ENCODE measurements around the gene IL4I1.

Gene IL4I1

DNA sequence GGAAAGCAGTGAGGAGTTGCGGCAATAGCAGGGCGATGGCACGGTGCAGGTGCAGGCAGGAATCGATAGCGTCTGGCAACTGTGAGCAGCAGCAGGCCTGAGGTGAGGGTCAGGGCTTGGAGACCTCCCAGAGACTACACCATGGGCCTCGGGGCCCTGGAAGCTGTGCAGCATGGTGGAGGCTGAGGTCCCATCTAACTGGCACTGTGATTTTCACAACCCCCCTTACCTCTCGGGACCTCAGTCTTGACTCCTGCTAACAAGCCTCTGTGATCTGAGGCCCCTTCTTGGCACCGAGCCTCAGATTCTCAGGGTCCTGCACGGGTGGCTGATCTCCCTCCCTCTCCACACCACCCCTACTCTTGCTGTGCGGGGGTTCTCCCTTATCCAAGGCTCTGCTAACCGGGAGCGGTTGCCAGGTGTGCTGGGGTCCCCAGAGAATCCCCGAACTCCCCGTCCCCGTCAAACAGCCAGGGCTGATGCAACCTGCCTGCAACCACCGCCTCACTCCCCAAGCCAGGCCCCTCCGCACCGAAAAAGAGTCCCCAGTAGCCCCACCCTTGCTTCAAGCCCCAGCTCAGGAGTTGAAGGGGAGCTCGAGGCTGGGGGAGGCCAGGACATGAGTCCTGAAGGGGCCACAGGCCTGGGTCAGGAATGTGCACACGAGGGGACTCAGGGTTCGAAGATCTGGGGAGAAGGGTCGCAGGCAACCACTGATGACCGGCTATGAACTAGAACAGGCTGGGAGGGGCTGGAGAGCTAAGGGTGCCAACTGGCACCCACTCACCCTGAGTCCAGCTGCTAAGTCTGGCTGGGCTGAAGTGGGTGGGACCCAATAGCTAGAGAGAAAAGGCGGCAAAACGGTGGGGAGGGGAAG is 27.6 kb upstream of the IL4I1 start:
- no peak for DNase-seq (ENCODE audit: low read depth)

DNA sequence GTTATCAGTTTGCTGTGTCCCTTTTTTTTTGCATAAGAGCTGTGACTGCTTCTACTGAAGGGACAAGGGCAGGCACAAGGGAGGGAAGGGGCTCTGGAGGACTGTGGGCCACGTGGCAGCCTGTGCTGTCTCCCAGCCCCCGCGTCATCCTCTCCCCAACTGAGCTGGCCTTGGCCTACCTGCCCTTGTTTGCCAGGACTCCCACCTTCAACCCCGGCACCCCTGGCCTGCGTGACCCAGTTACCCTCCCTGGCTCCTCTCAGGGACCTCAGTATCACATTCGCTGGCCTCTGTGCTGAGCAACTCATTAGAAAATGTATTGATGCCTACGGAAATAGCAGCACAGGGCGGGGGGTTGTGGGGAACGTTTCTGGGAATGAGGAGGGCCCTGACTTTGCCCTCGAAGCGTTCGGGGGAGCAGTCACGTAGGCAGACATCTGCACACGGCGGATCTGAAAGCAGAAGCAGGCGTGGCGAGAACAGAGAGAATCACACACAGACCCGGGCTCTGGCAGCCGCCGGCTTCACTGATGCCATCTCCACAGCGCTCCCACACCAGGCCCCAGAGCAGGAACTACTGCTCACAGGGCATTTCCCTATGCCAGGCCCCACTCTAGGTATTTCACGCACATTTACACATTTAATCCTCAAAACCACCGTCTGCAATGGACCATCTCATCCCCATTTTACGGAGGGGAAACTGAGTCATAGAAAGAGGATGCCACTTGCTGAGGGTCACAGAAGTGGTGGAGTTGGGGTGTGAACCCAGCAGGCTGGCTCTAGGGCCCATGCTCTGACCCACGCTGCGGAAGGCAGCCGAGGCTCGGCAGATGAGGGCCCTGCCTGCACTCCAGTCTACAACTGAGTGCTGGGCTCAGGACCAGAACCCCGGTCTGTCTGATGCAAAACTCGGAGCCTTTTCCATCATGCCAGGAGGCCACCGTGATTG is 26.6 kb upstream of the IL4I1 start:
- no peak for DNase-seq (ENCODE audit: low read depth)

DNA sequence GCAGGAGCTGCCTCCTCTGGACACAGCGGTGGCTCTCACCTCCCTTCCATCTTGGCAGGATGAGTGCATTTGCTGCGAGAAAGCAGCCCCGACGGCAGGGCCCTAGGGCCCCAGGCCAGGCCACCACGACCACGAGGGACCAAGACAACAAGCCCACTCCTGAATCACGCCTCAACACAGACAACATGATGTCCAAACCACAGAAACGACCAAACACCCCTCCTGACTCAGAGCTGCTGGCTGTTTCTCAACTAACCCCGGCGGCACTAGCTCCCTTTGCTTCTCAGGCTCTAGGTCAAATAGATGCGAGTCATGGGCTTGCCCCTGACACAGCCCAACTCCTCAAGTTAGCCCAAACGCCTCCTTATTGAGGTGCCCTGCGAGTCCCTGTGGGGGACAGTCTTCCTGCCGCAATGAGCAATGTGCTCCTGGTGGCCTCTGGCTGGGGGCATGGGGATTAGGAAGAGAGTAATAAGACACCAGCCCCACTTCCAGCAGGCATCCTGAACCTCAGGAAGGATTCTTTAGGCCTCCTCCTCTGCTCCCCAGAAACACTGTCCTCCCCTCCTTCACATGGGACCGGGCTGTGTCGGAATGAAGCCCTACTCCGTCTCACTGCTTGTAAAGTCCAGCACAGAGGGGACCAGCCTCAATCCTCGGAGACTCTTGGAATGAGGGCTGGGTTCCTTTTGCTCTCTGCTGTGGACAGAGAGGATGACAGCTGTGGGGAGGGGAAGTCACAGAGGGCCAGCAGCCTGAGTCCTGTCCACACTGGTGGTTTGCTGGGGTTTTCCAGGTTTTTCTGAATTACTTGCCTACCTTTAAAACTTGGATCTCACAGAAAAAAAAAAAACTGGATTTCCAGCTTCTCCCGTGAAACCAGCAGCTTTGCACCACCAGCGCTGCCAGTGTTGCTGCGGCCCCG is 25.4 kb upstream of the IL4I1 start:
- no peak for DNase-seq (ENCODE audit: low read depth)

DNA sequence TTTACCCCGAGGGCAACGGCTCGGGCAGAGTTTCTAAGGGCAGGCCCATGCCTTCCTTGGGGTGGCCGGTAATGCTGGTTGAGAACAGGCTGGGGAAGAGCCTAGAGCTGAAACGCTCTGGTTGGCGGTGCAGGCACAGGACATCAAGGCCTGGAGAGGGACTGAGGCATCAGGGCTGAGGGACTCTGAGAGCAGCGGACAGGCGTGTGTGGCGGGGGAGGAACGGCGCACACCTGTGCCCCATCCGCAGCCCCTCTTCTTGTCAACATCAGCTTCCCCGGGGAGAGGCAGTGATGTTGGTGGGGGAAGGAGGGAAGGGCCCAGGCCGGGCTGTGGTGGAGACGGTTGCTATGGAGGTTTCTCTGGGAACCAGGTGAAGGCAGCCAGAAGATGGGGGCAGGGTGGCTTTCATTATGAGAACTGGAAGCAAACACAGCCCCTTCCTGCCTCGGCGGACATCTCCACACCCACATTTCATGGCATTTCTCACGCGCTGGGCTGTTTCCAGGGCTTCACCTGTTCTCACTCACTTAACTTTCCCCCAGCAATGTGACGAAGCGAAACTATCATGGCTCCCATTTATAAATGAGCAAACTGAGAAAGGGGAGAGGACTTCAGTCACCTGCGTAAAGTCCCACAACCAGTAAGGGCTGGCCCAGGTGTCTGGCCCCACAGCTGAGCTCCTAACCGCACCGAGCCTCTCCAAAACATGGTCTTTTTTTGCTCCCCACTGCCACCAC is 24.1 kb upstream of the IL4I1 start:
- no peak for DNase-seq (ENCODE audit: low read depth)

DNA sequence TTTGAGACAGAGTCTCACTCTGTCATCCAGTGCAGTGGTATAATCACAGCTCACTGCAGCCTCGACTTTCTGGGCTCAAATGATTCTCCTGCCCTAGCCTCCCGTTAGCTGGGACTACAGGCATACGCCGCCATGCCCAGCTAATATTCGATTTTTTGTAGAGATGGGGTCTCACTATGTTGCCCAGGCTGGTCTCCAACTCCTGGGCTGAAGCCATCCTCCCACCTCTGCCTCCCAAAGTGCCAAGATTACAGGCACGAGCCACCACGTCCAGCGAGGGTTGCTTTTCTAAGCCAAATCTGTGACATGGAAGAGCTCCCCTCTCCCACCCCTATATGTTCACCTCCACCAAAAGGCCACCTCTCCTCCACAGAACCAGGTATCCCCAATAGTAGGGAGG is 21.4 kb upstream of the IL4I1 start:
- no peak for DNase-seq (ENCODE audit: low read depth)

DNA sequence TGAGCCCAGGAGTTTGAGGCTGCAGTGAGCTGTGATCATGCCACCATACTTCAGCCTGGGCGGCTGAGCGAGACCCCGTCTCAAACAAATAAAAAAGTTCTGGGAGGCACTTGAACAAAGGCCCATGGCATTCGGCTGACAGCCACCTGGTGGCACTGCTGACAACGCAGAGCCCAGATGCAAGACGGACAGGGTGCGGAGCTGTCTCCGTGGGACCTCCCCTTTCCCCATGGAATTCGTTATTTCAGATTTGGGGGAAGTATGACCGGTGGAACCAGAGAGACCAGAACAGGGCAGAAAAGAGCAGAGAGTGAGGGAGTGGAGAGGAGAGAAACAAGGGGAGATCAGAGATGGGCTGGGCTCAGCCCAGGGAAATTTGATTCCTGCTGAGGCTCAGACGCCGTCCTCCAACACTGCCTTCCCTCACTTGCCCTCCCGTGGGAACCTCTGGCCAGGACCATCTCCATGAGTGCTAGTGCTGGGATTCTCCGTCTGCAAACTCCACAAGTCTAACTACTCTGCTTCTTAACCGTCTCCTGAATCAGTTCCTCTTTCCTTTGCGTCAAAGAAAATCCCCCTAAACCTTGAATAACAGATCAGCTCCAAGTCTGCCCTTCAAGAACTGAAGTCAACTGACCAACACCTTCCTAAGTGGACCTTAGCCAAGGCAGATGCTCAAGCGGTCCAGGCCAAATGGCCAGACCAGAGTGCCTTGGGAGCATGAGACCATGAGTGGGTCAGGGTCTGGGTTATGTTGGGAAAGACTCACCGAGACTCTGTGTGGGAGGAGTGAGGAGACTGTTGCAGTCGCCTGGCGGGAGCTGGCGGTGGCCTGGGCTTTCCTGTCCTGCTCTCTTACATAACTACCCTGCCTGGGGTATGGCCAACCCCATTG is 20.4 kb upstream of the IL4I1 start:
- DNase-seq (ENCODE audit: low read depth), result no peak

DNA sequence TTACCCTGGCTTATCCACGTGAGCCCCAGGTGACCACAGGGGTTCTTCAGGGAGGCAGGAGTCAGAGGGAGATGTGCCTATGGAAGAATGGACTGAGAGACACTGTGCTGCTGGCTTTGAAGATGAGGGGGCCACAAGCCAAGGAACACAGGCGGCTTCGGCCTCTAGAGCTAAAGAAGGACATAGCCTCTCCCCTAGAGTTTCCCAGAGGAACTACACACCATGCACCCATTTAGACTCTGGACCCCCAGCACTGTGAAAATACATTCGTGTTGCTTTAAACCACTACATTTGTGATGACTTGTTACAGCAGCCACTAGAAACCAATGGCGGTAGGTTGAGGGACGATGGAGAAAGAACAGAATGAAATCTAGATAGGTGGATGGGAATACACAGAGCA is 18.6 kb upstream of the IL4I1 start:
- no peak for DNase-seq (ENCODE audit: low read depth)

DNA sequence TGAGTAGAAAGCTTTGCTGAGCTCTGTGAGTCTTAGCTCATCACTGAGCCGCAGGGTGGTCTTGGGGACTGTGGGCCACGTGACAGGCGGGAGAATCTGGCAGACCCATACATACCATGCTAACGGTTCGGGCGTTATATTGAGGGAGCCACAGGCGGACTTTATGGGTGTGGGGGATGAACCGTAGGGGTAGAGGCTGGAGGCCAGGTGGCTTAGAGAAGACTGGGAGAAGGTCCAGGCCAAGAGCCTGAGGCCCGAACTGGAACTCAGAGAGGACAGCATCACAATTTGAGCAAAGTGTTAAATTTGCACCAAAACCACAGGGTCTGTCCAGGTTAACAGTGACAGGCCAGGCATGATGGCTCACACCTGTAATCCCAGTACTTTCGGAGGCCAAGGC is 17.0 kb upstream of the IL4I1 start:
- no peak for DNase-seq (ENCODE audit: low read depth)

DNA sequence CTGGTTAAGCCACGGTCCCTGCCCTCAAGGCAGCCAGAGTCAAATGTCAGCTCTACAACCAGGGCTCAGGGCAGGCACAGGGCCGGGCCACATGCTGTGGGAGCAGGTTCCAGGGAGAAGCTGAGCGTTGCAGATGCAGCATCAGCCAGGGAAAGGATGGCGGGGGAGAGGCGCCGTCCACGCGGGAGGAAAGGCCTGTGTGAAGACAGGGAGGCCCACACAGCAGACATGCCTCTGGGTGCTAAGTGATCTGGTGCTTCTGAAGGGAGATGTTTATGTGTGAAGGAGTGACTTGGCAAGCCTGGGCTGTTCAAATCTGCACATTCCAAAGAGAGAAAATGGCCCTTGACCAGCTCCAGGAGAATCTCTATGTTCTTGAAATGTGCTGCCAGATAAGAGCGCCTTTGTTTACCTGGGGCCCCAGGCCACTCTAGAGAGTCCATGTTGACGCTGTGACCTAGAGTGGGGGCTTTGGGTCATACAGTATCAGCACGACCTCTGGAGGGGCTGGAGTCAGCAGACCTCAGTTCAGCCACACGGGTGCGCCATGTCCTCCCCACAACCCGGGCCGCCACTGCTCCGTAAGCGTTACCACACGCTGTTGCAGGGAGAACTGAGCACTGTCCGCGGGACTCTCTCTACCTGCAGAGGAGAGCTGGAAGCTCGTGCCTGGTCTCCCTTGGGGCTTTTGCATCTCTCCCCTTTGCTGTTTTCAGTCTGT is 16.4 kb upstream of the IL4I1 start:
- DNase-seq (ENCODE audit: low read depth), result no peak

DNA sequence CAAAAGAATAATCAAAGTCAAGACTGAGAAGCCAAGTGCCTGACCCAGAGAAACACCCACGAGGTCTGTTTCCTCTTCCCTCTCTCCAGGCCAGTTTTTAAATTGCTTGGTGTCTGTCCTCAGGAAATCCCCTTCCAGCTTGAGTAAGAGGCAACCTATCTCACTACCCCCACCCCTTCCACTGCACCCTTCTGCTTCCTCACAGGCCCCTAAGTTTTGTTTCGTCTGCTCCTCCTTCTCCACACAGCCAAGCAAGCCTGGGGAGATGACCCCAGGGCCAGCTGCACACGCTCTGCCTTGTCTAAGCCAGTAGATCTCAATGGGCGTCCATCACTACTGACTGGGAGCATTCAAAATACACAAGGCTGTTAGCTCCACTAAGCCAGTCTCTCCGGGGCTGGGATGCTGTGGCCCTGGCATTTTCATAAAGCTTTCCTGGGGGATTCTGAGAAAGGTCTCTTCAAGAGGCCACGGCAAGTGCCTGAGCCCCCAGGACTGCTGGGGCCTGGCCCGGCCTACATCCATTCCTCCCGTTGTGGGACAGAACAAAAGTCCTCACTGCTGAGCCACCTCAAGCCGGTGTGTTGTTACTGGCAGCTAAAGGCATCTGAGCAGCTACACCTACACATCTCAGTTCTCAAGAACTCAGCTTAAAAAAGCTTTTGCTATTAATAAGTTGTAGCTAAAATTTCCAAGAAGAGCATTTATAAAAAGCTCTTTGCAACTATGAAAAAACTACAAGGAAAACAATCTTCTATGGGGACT is 14.9 kb upstream of the IL4I1 start:
- no peak for DNase-seq (ENCODE audit: low read depth)

DNA sequence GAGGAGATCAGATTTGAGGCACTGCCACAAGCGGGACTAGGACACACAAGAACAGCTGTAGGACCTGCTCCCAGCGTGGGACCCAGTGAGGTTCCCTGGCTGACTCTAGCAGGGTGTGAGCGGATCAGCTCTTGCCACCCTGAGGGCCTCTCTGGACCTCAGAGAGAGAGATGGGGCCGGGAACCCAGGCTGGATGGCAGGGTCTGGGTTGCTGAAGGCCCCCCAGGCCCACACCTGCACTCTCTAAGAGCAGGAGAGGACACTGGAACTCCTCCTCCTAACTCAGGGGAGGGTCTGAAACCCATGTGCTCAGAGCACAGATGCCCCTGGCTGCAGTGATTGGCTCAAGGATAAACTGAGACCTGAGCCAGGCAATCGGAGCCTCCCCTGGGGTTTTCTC is 13.5 kb upstream of the IL4I1 start:
- no peak for DNase-seq (ENCODE audit: low read depth)

DNA sequence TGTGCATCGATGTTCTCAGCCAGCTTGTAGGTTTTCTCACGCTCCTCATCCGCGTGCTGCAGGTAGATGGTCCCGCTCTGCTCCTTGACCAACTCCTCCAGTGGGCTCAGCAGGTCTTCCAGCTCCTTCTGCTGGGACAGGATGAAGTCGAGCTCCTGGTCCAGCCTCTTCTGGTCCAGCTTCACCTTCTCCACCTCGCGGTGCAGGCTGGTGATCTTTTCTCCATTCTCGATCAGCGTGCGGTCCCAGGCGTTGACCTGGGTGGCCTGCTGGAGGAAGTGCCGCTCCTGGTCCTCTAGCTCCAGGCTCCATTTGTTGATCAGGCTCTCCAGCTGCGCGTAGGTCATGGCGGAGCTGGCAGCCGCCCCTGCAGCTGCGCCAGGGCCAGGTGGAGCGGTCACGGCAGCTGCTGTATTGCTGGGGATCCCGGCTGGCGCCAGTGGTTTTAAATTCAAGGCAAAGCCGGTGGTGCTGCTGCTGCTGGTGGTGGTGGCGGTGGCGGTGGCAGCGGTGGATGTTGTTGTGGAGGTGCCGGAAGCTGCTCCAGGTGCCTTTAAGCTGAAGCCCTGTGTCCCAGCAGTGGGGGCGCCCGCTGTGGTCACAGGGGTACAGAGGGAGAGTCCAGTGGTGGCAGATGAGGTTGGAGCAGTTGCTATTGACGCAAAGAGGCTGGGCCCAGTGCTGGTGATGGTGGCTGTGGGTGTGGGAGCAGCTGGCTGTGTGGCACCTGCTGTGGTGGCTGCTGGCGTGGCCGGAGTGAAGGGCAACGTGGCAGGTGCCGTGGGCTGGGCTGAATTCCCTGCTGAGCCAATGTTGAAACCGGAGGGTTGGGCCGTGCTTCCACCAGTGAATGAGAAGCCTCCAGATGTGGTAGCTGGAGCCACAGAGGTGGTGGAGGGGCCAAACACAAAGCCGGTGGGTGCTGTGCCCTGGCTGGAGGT is 12.1 kb upstream of the IL4I1 start:
- DNase-seq (ENCODE audit: low read depth), result no peak

DNA sequence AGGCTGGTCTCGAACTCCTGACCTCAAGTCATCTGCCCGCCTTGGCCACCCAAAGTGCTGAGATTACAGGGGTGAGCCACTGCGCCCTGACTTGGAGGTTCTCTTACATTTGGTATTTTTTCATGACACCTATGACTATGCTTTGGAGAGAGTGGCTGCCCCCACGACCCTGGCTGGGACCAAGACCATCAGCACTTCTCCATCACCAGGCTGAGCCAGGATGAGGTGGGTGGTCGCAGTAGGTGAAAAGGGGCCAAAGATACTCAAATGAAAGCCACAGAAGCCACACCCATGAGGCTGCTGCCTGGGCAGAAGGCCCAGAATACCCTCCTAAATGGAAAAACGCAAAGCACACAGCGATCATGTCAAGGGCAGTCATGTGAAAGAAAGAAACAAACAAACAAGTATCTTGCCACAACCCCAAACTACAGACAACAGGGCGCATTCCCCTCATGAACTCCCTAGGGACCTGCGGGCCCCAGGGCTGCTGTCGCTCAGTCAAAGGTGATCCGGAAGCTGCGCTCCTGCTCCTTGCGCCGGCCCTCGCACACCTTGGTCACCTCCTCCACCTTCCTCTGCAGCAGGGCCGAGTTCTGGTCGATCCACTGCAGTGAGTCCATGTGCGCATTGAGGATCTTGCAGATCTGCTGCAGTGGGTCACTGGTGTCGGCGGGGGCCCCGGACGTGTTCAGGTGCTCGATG is 11.2 kb upstream of the IL4I1 start:
- DNase-seq (ENCODE audit: low read depth), result no peak

DNA sequence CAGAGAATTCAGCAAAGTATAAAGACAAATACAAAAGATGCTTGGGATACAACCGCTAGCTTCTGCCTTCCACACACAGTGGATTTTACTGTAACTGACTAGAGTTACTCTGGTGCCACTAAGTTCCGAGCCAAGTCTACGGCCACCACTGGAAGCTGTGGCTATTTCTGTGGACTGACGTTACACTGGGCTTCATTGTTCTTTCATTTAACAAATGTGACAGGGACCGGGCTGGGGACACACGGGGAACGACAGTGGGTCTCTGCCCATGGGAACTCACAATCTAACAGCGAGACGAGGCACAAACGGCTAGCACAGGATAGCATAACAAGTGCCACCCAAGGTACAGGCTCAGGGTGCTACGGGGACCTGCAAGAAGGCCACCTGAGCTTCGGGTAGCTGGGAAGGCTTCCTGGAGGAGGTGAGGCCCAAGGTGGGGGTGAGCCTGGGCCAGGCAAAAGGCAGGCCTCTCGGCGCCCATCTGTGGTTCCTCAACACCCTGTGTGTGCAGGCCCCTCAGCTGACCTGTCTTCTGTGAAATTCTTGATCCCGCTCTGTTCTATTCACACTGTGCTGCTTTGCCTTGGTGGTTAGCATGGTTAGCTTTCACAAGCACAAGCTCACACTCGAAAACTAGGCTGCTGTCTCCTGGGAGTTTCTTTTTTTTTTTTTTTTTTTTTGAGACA is 10.3 kb upstream of the IL4I1 start:
- DNase-seq (ENCODE audit: low read depth), result no peak

DNA sequence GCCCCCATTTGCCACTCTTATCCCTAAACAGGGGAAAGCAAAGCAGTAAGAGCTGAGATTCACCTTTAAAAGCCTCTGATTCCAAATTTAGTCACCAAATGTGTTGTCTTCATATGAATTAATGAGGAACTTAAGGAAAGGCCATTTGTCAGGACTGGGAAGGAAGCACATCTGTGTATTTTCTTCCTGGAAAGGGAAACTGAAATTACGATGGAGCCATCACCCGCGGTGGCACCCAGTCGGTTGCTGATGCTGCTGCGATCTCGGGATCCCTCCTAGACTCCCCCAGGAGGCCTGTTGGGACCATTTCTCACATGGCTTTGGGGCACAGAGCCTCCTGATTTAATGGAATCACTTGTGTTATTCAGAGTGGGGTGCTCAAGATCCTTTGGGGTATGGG is 7.4 kb upstream of the IL4I1 start:
- DNase-seq (ENCODE audit: low read depth), result no peak

DNA sequence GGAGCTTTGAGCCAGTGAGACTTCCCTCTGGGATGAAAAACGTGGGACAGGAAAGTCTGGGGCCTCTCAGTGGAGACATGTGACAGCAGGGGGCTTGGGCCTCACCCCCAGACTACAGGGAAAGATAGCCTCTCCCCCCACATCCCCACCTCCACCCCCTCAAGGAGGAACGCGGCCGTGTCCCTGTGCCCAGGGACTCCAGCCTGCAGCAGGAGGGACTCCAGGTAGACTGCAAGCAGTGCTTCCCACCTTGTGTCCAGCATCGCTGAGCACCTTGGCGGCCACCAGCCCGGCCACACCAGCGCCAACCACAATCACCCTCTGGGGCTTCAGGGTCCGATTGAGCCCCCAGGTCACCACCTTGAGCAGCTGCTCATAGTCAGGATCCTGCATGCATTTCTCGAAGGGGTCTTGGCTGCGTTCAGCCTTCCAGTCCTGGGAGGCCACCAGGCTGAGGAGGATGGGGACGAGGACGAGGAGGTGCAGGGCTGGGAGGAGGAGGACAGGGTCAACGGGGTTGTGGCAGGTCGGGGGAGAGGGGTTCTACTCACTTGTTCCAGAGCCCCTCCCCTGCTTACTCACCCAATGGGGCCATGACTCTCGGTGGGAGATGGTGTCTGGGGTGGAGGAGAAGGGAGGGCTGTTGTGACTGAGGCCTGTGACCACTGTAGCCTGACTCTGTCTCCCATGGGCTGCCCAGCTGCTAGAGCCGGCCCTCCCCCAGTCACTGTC is 955 bp downstream of the IL4I1 start:
- no peak for DNase-seq (ENCODE audit: low read depth)

Measured in activated T-helper 9 cell treated with anti-CD3 and anti-CD28 coated beads, Interleukin-2, amount 50 U/mL, for 16 hours (primary cell).